Measurements from ENCODE around the gene KIF26B.
"Not testable (repeated sequence)": the region's sequence is repeated elsewhere in the genome, so short reads cannot be mapped to it uniquely, and the experiment has no call there.

The KIF26B gene

DNA sequence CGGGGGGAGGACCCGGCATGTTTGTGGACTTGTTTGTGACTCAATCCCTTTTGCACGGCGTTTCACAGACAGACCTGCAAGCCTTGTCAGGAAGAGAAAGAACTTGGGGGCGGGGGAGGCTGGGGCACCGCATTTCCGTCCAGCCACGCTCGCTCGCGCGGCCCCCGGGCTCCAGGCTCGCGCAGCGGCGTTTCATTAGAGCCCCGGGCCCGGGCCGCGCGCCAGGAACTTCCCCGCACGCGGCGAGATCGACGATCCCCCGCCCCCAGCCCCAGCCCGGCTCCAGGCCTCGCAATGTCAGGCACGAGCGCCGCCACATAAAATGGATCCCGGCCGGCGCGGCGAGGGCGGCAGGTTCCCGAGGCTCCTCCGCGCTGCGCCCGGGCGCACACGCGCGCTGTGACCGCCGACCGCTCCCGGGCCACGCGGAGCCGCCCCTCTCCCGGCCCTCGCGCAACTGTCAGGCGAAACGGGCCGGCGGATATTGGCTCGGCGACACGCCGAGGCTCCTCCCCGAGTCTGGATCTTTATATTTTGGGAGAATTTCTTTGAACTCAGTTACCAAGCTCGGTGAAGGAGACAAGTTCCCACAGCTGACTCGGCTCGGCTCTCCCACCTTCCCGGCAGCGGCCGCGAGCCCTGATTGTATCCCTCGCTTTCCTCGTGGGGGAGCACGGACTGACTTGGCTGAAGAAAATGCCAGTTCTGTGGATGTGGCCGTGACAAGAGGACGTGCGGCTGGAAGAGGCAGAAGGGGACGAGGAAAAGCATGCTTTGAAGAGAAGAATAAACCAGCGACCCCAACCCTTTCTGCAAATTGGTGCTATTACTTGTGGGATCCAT is at the start of gene KIF26B:
TSS of gene KIF26B (plus strand) at position 557 of the 843 bp plus-strand sequence. CDS start 440 bp downstream, outside the sequence.
- peak; percentile 42 for DNase-seq

DNA sequence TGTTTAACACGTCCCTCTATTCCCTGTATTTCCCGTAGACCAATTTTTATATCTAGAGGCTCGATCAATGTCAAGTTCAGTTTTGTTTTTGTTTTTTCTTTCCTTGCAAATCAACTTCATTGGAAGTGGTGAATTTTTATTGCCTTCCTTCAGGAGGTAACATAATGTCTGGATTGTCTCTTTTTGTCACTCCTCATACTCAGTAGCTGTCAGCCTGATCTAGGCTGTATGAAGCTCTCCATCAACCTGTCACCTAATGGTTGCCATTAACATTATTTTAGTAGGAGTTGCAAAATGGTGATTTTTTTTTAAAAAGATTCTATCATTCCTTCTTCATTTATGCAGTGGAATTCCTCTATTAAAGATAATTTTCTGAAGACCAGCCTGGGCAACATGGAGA is 49.7 kb upstream of the KIF26B start:
- DNase-seq, result no peak

DNA sequence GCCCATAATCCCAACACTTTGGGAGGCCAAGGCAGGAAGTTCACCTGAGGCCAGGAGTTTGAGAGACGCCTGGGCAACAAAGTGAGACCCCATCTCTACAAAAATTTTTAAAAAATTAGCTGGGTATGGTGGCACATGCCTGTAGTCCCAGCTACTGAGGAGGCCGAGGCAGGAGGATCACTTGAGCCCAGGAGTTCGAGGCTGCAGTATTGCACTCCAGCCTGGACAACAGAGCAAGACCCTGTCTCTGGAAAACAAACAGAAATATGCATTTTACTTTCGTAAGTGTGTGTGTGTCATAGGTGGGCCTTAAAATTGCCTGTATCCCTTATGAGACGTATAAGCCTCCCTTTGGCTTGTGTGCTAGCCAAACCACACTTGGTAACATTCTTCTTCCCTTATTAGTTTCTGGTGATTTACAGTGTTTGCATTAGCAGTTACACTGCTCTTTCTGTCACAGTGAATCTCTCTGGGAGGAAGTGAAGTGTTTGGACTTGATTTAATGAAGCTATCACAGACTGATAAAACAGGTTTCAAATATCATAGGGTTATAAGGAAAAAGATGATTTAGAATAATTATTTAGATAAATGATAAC is 48.9 kb upstream of the KIF26B start:
- DNase-seq, result no peak

DNA sequence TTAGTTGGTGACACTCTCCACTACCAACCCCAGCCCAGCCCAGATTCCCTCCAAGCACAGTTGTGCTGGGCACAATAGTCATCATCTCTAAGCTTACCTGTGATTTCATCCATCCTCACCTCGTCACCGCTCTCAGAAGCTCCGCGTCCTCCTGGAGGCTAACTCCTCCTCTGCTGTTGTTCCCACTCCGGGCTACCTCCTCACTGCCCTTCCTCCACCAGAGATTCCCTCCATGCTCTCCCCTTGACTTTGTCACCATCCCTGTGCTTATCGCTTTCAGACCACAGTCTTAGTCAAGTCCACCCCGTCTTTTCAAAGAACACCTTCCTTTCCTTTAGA is 47.0 kb upstream of the KIF26B start:
- no peak for DNase-seq

DNA sequence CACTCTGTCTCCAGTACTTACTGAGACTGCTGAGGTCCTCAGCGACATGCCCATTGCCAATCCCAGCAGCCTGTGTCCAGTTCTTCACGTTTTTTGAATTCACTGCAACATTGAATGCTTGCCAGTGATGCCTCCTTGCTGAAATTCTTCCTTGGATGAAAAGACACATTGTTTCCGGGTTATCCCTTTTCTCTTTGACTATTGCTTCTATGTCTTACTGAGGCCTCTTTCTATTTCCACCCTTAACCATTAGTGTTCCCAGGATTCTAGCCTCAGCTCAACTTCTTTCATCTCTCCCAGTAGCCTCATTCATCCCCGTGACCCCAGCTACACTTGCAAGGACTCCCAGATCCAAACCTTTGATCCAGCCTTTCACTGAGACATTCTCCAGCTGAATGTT is 46.5 kb upstream of the KIF26B start:
- no peak for DNase-seq

DNA sequence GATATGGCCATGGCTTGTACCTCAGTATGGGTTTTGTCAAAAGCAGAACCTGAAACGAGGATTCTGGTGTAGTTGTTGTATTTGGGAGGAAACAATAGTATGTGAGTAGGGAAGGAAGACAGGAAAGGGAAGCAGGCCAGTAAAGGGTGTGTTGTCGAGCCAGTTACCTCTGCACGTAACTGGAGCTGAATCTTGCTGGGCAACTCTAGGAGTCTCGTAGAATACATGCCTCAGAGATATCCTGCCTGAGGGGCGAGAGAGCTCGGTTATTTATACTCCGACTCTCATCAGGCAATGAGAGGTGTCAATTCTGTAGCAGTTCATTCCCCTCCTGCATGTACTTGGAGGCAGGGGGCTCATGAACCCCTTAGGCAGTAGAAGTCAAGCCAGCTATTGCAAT is 45.9 kb upstream of the KIF26B start:
- DNase-seq, result no peak

DNA sequence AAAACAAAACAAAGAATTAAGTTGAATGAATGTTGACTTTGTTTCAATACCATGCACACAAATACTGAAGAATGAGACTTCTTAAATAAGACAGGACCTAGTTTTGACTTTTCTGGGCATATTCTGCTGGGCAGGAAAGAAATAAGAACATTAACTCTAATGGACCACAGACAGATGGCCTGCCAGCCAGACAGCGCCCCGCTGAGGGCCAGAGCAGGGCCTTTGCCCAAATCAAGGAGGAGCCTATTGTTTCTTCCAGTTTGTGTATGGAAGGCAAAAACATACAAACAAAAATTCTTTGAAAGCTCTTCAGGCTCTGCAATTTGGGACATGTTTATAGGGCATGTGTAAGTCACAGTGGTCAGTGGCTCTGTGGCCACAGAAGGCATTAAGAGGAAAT is 44.4 kb upstream of the KIF26B start:
- no peak for DNase-seq

DNA sequence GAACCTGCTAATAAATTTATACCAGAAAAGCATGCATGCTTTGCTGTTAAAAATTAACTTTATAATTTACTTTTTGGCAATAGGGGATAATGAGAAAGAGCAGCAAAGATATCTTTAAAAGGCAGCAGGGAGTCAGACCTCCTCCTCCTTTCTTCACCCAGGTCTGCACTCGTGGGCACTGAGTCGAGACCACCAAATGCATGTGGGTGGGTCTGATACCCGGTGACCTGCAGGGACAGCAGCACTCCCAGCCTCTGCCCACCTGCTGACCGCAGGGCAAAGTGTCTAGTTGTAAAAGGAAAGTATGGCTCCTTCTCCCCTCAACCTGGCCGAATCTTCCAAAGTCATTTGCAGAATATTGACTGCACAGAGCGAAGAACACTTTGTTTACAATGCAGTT is 43.7 kb upstream of the KIF26B start:
- no peak for DNase-seq

DNA sequence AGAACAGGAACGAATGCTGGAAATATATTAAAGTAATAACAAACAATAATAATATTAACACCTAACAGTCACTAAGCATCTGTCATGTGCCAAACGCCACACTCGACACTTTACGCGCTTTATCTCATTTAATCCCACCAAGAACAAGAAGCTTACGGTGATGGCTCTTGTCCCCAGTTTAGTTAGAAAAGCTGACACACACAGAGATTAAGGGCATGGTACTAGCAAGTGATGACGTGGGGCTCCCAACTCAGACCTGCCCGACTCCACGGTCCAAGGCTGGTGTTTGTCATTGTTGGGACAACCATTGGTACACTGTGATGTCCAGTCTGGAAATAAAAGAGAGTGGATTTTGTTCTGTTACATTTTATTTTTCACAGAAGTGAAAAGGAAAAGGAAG is 41.1 kb upstream of the KIF26B start:
- DNase-seq, result no peak

DNA sequence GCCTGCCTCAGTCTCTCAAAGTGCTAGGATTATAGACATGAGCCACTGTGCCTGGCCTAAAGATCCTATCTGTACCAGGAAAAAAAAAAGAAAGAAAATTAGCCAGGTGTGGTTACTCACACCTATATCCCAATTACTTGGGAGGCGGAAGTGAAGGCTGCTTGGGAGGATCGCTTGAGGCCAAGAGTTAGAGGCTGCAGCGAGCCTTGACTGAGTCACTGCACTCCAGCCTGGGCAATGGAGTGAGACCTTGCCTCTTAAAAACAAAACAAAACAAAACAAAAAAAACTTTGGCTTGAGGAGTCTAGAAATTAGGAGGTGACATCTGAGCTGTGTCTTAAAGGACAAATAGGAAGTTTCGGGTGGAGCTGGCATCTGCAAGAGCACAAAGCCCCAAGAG is 38.7 kb upstream of the KIF26B start:
- DNase-seq, result no peak

DNA sequence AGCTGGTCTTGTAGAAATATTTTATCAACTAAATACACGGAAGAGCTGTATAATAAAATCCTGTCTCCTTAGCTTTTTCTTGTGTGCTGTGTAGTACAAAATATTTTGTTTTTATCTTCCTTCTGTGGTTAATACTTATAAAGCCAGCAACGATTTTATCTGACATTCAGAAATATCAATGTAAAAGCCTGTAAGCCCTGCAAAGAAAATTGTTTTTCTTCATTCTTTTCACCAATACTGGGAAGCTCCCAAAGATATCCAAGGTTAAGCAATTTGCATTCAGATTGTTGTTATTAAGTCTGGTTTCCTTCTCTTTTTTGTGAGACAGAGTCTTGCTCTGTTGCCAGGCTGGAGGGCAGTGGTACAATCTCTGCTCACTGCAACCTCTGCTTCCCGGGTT is 38.0 kb upstream of the KIF26B start:
- no peak for DNase-seq

DNA sequence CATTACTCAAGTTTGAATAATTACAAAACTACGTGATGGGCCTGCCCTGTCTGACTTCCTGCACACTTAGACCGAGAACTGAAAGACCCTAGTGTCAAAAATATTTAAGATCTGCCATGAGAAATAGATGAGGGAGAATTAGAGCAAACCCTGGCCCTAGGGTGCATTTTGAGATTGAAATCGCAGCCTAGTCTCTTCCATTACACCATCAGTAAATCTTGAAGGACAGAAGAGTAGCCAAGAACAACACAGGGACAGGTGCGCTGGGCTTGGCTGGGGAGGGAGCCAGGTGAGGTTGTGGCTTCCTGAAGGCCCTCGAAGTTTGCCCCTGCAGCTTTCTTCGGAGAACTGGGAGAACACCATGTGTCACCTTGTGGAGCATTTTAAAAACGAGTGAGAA is 36.7 kb upstream of the KIF26B start:
- DNase-seq, result no peak

DNA sequence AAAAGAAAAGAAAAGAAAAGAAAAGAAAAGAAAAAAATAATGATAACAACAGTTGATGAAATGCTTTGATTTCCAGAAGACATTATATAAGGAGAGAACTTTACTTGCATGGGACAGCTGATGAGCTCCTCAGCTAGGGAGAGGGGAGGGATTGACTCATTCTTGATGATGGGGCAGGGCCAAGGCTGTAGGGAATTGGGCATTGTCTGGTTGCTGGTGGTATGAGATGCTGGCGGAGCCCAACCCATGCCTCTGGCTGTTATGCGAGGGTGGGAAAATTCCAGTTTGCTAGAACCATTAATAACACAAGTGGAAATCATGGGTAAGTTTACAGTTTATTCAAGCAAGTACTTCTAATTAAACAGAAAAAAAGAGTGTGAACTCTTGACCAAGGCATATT is 36.0 kb upstream of the KIF26B start:
- DNase-seq, result no peak

DNA sequence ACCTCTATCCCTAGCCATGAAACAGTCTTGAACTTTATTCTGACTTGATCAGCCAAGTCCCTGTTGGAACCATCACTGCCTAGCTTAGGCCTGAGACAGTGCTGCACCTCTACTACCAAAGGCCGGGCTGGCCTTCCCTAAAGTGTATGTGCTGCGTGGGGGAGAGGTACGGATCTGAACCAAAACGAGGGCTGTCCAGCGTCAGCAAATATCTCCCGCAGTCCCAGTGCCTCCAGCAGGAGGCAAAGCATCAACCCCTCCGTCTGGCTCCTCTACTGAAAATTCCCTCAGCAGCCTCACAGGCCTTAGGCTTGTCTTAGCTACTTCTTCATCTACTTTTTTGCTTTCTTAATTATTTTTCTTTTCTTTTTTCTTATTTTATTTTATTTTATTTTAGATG is 33.3 kb upstream of the KIF26B start:
- DNase-seq, result no peak

DNA sequence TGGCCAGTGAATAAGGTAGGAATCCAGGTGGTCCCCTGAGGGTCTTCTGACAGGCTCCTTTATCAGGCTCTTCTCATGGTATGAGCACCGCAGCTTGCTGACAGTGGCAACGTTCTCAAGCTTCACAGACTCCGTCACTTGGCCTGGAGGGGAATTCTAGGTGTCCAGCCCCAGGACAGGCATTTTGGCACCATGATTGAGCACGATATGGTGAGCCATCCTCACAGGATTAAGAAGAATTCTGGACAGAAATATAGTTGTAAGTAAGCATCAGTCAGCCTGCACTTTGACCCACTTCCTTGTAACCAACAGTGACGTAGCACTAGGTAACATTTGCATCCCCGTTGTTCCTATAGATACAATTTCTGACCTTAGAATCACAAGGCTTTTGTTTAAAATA is 30.5 kb upstream of the KIF26B start:
- no peak for DNase-seq

DNA sequence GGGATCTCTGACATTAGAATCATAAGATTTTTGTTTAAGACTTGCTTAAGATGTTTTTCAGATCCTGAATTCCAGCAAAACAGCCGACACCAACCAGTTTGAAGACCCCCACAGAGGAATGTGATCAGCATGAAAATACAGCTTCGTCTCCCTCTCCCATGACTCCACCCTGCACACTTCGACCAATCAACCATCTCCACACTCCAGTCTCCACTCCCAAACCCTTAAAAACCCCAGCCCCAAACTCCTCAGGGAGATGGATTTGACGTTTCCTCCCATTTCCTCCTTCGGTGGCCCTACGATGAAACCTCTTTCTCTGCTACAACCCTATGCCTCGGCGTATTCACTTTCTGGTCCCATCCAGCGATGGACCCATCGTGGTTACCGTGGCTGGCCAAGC is 30.1 kb upstream of the KIF26B start:
- no peak for DNase-seq

DNA sequence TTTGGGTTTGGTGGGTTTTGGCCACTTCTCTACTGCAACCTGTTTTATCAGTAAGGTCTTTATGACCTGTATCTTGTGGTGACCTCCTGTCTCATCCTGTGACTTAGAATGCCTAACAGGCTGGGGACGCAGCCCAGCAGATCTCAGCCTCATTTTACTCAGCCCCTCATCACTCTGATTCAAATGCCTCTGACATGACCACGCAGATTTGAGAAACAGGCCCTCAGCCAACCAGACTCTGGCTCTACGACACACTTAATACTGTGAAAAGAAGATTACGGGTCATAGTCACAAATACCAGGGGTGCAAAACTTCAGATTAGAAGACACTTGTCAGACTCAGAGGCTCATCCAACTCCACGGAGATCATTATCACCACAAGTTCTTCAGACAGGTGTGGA is 28.3 kb upstream of the KIF26B start:
- DNase-seq, result no peak

DNA sequence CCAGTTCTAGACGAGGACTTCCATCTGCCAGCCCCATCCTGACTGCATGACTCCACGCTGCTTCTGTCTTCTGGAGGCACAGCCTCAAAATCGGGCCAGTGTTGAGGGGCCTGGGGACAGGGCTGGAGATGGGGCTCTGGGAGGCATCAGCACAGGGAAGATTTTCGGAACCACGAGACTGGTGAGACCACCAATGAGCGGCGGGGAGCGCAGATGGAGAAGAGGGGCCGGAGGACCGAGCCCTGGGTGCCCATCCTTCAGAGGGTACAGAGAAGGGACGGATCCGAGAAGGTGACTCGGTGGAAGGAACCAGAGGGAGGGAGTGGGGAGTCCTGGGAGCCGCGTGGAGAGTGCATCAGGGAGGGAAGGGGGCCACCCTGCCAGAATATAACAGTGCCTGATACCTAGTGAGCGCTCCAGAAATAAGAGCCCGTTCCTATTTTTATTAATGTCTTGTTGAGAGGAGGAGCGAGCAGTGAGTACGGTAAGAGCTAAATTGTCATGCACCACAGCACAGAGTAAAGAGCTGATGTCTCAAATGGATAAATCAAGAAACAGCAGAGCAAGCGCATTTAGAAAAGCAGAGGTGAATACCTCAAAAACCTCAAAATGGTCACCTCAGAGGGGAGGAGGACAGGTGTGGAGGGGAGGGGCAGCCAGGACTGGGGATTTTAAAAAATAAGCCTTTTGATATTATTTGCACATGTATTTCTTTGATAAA is 26.2 kb upstream of the KIF26B start:
- DNase-seq, result no peak

DNA sequence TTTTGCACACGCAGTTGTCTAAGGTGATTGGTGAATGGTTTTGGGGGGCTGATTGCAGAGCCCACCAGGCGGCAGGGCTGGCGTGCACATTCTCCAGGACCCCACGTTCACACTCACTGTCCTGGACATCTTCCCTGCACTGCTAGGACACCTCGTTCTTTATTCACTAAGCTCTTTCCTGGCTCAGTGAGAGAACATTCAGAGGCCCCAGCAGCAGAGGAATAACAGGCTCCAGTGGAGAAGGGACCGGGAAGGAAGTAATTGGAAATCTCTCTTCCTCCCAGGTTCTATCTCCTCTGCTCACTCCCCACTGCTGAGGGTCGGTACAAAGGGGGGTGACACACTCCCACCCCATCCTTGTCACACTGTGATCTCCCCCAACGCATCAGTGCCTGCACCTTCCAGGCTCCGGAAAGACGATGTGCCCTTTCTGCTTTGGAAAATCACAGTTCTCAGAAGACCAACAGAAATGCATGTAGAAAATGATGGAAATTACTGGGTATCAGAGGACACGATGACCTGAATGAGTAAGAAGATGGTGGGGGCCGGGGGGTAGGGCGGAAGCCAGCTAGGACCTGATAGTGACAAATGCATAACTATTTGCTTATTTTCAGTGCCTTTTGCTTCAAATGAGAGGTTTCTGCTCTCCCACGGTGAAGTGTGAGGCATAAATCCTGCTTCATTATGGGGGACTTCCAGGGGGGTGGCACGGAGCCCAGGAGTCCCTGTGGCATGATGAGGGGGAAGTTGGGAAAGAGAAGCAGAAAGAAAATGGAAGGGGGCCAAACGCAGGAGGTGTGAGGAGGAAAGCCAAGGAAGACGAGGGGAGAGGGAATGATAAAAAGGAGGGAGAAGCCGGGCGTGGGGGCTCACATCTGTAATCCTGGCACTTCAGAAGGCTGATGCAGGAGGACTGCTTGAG is 25.2 kb upstream of the KIF26B start:
- DNase-seq, result no peak

DNA sequence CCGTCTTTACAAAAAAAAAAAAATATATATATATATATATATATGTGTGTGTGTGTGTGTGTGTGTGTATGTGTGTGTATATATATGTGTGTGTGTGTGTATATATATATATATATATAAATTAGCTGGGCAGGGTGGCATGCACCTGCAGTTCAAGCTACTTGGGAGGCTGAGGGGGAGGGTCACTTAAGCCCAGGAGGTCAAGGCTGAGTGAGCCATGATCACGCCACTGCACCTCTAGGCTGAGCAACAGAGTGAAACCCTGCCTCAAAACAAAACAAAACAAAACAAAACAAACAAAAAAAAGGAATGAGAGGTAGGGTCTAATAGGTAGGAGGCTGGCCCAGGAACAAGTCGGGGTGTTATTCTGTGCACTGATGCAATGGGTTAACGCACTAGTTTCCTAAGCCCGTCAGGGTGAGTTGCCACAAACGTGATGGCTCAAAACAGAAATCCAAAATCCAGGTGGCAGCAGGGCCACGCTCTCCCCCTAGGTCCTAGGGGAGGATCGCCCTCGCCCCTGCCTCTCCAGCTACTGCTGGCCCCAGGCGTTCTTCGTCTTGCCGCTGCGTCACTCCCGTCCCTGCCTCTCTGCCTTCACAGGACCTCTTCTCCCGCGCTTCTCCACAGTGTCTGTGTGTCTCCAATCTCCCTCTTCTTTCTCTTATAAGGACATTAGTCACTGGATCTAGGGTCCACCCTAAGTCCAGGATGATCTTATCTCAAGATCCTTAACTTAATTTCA is 24.3 kb upstream of the KIF26B start:
- not testable (repeated sequence) for DNase-seq

DNA sequence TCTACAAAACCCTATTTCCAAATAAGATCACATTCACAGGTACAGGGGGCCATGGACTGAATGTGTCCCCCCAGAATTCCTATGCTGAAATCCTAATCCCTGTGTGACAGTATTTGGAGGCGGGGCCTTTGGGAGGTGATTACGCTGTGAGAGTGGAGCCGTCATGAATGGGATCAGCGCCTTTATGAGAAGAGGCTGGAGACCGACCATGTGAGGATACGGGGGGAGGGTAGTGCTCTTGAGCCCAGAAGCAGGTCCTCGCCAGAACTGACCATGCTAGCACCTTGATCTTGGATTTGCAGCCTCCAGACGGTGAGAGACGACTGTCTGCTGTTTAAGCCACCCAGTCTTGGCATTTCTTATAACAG is 23.8 kb upstream of the KIF26B start:
- DNase-seq, result no peak

DNA sequence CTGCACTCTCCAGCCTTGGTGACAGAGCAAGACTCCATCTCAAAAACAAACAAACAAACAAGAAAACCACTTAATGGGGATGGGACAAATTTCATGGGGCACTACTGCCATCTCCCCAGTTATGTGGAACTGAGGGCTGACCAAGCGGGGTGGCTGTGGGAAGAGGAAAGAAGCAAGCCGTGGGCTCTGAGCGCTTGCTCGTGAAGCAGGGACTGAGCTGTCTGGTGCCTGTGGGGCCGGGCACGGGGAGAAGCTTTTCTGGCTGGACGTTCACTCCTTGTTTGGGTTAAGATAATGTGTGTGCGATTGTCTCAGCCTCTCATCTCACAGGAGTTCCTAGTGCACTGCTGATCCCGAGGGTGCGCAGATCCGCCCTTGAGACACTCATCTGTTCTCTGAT is 22.0 kb upstream of the KIF26B start:
- no peak for DNase-seq
